Activated B cell treated with CpG ODN at 0.5 μM for 24 hours (primary cell): ENCODE results near the gene SEH1L. TPM values are rescaled to one million over a fixed set of nuclear protein-coding genes. Genes with fewer than 3 reads are reported as not detected.

Experiments
- ATAC-seq: fragments of 200-7000 bp; cut with Tn5 transposase; one replicate; pipeline ENCODE4 v1.10.0; 2021; ENCODE audit warnings: low read depth, mild to moderate bottlenecking, moderate library complexity
- CTCF ChIA-PET: fragments of 350-600 bp; sonication (Branson Sonifier 250); formaldehyde crosslinking; loops from one replicate; lab custom pipeline; 2021; ENCODE audit warnings: antibody characterized with exemption; lab: Charles Lee
- POLR2A ChIA-PET: fragments of 350-600 bp; sonication (Branson Sonifier 250); formaldehyde crosslinking; loops from one replicate; lab custom pipeline; 2021; ENCODE audit warnings: antibody characterized with exemption; lab: Charles Lee
- DNase-seq: peaks from one replicate; pipeline ENCODE4 v3.0.0; 2022
- H3K27ac Mint-ChIP-seq: one replicate; pipeline ENCODE4 v1.8.0; 2020; ENCODE audit warnings: mixed read lengths
- H3K27me3 Mint-ChIP-seq: one replicate; pipeline ENCODE4 v1.8.0; 2021; ENCODE audit warnings: mixed read lengths
- H3K36me3 Mint-ChIP-seq: one replicate; pipeline ENCODE4 v1.8.0; 2021; ENCODE audit warnings: low read depth, mixed read lengths
- H3K4me1 Mint-ChIP-seq: one replicate; pipeline ENCODE4 v1.8.0; 2021; ENCODE audit warnings: mixed read lengths
- H3K4me3 Mint-ChIP-seq: one replicate; pipeline ENCODE4 v1.8.0; 2020; ENCODE audit warnings: mild to moderate bottlenecking, mixed read lengths
- H3K9me3 Mint-ChIP-seq: one replicate; pipeline ENCODE4 v1.8.0; 2020; ENCODE audit warnings: mixed read lengths
- intact Hi-C: fragments of 100-400 bp; cut with micrococcal nuclease; formaldehyde crosslinking; loops from one replicate; pipeline ENCODE4 v1.15.1; 2024
- total RNA-seq: library from RNA; stranded (reverse); gene quantifications from 2 replicates; pipeline ENCODE4 v1.2.3, GENCODE V29; 2022
- TF ChIP-seq, protein P1 (sequence below): fragments of 200-600 bp; IDR thresholded peaks from one replicate; pipeline ENCODE4 v1.8.0; 2022; ENCODE audit warnings: antibody characterized with exemption, mild to moderate bottlenecking

The SEH1L gene
- total RNA-seq, 1 donor from 2014 or later, result 79.3 TPM

DNA sequence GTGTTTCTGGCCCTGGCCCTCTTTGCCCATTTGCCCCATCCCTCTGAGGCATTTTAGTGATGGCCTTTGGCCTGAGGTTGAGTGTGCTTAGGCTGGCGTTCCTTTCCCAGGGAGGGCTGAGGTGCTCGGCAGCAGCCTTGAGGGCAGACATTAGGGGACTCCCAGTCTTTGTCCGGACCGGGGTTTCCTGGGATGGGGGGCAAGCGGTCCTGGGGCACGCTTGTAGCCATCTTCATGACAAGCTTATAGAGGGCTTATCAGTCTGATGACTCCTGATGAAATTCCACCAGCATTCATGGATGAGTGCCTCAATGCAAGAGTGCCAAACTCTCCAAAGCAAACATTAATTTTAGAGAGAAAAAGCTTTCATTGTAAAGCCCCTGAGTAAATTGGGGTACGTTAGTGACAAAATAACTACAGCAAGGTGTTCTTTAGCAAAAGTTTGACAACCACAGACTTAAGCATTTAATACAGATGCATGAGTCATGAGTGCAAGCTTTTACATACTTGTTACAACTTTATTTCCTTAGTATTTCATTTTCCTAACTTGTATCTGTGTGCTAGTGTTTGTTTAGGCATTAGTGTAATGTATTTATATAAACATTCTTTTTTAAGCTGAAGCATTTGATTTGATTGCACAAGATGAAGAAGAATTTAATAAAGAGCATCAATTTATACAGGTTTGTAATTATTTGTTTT lies 89.0 kb downstream of the SEH1L start:
- POLR2A ChIA-PET, result no interaction called here
- Mint-ChIP-seq H3K9me3 (peaks cover under 1% of the 10 kb centered on the region), H3K36me3 (peaks cover 63% of the 10 kb centered on the region), H3K4me3 (no peak overlapping the region), H3K27me3 (no peaks in the 10 kb centered on the region), H3K4me1 (no peaks in the 10 kb centered on the region), H3K27ac (no peak overlapping the region)
- DNase-seq, result no peak
- ATAC-seq, result no peak
- CTCF ChIA-PET, result no interaction called here
- TF ChIP-seq, protein P1, sequence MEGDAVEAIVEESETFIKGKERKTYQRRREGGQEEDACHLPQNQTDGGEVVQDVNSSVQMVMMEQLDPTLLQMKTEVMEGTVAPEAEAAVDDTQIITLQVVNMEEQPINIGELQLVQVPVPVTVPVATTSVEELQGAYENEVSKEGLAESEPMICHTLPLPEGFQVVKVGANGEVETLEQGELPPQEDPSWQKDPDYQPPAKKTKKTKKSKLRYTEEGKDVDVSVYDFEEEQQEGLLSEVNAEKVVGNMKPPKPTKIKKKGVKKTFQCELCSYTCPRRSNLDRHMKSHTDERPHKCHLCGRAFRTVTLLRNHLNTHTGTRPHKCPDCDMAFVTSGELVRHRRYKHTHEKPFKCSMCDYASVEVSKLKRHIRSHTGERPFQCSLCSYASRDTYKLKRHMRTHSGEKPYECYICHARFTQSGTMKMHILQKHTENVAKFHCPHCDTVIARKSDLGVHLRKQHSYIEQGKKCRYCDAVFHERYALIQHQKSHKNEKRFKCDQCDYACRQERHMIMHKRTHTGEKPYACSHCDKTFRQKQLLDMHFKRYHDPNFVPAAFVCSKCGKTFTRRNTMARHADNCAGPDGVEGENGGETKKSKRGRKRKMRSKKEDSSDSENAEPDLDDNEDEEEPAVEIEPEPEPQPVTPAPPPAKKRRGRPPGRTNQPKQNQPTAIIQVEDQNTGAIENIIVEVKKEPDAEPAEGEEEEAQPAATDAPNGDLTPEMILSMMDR, result no peak
- intact Hi-C loops, result no loop called here

Other genes starting within 250 kb of the SEH1L start
- gene CEP76, start 245.3 kb upstream of the SEH1L start, total RNA-seq, result 6.4 and 6.9 TPM in 2 replicates
- 67.4 and 69.1 TPM in 2 replicates for gene PSMG2, start 245.0 kb upstream of the SEH1L start, total RNA-seq
- 66.4 and 76.5 TPM in 2 replicates for gene PTPN2, start 63.8 kb upstream of the SEH1L start, total RNA-seq
- gene CEP192, start 43.4 kb downstream of the SEH1L start, total RNA-seq, result 33.6 and 34.2 TPM in 2 replicates